GM19043 (cell line): Measurements from ENCODE around the gene TRRAP.

Experiments
- ATAC-seq: cut with Tn5 transposase; IDR thresholded peaks from one replicate; pipeline ENCODE4 v1.9.1; 2021; ENCODE audit warnings: low read depth; ENCODE audit not compliant: unreplicated experiment

The TRRAP gene

GRCh38 chr7:98981701-98982100 lies 103.4 kb downstream of the TRRAP start:
- ATAC-seq = no peak

- no peak for ATAC-seq
Observed at GRCh38 chr7:98982686-98983085, 104.4 kb downstream of the TRRAP start.

GRCh38 chr7:98984126-98984525 lies 105.8 kb downstream of the TRRAP start:
- ATAC-seq = no peak

DNA sequence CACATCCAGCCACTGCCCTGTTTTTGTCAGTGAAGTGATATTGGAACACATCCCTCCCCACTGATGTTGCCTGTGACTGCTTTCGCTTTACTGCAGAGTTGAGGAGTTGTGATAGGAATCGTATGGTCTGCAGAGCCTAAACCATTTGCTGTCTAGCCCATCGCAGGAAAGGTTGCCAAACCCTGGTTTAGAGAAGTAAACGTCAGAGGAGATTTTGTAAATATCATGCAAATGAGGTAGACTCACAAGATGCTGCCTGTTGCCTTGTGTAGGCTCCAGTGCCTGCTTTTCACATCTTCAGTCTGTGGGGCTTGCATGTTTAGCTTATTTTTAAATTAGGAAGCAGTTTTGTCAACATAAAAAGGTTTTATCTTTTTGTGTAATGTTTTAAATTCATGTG lies 107.1 kb downstream of the TRRAP start:
- no peak for ATAC-seq

- ATAC-seq = no peak
Observed at GRCh38 chr7:98985945-98986344, 107.6 kb downstream of the TRRAP start.

DNA sequence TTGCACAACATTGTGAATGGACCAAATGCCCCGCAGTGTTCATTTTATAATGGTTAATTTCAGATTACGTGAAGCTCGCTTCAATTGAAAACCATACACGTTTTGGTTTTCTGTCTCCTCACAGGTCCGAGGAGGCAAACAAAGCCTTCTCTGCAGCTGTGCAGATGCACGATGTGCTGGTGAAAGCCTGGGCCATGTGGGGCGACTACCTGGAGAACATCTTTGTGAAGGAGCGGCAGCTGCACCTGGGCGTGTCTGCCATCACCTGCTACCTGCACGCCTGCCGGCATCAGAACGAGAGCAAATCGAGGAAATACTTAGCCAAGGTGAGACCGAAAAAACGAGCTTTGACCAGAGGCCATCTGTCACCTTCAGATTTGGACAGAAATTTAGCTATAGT lies 110.3 kb downstream of the TRRAP start:
- ATAC-seq = no peak

- no peak for ATAC-seq
Observed at GRCh38 chr7:98990356-98990755, 112.0 kb downstream of the TRRAP start.

DNA sequence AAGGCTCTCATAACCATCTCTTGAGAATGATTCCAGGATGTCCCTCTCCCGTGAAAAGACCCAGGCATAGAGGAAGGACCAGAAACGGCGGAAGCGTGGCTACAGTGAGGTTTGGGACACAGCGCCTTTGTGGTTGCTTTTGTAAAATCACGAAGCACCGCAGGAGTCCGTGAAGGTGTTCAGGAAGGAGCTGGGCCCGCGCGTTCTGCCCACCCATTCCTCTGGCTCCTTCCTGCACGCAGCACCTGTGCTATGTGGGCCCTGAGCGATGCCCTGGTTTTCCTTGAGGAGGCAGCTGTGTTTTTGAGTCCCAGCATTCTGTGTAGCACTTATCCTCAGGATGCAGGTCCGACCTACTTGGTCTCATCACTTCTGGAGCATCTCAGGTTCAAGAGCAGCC lies 112.8 kb downstream of the TRRAP start:
- ATAC-seq = no peak

- no peak for ATAC-seq
Observed at GRCh38 chr7:98992076-98992475, 113.7 kb downstream of the TRRAP start.

DNA sequence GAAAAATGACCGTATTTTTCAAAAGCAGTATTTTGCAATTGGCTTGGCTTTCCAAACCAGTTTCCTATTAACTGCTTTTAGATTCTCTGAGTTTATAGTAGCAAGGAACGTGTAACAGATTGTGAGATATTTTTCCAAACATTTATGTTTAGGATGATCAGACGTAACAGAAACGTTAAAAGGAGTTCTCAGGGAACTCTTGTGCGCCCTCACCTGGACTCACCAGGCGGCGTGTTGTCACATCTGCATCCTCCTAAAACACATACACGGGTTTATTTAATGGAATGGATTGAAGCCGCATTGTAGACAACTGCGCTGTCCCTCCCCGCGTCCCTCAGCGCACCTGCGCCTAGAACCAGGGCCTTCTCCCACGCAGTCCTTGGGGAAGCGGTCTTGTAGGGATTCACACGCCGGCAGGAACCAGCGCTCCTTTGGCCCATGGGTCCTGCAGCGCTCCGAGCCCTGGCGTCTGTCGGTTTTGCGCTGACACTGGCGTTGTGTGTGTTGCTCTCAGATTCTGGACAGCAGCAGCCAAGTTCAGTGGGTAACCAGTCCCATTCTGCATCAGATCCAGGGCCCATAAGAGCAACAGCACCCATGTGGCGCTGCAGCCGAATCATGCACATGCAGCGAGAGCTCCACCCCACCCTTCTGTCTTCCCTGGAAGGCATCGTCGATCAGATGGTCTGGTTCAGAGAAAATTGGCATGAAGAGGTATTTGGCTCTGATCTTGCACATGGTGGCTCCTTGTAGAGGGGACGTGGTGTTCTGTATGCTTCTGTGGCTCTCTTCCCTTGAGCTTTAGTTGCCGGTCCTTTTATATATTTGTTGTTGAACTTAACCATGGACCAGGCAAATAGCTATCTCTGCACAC lies 114.9 kb downstream of the TRRAP start:
- ATAC-seq = no peak

DNA sequence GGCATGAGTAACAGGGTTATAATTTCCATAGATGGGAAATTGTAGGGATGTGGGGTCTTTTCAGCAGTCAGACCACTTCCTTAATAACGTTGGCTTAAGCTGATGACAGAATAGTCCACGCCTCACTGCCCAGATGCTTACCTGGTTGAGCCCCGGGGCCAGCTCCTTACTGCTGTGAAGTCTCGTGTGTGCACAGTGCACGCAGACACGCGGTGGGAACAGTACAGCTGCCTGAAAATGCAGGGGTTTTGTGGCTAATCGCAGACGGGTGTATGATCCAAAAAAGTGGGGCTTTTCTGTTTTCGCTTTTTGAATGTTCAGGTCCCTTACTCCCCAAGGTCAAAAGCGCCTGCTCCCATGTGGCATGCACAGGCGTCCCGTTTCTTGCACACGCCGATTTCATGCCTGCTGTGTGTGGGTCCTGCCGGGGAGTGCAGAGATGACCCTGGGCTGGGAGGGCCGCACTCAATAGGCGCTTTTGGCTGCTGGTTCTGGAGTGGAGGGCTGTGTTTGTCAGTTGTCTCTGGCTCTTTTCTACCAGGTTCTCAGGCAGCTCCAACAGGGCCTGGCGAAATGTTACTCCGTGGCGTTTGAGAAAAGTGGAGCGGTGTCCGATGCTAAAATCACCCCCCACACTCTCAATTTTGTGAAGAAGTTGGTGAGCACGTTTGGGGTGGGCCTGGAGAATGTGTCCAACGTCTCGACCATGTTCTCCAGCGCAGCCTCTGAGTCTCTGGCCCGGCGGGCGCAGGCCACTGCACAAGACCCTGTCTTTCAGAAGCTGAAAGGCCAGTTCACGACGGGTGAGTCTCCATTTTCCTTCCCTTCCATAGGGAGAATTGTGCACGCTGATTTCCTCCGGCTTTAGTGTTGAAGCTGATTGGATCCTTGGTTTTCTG lies 116.0 kb downstream of the TRRAP start:
- ATAC-seq = no peak

DNA sequence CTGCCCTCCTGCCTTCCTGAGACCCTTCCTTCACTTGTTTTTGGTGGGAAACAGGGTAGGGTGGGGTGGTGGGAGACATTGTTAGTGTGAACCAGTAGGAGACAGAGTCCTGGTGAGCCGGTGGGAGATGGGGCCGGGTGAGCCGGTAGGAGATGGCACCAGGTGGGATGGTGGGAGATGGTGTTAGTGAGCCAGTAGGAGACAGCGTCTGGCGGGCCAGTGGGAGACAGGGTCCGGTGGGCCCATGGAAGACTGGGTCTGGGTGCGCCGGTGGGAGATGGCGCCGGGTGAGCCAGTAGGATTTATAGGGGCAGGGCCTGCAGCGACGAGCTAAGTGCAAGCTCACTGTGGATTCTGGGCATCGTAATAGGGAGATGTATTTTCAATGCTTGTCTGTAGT lies 116.8 kb downstream of the TRRAP start:
- no peak for ATAC-seq

DNA sequence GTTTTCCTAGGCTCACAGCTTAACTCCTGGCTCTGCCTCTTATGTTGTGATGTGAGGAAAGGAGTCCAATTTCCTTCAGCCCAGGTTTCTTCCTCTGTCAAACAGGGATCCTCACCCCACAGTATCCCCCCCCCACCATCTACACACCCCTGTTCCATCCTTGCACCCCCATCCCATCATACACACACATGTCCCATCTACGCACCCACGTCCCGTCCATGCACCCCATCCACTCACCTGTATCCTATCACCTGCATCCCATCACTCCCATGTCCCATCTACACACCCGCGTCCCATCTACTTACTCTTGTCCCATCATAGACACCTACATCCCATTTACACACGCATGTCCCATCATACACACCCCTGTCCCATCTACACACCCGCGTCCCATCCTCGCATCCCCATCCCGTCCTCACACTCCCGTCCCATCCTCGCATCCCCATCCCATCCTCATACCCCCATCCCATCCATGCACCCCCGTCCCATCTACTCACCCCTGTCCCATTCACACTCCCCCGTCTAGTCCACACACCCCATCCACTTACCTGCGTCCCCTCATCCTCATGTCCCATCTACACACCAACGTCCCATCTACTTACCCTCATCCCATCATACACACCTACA lies 117.3 kb downstream of the TRRAP start:
- ATAC-seq = no peak

DNA sequence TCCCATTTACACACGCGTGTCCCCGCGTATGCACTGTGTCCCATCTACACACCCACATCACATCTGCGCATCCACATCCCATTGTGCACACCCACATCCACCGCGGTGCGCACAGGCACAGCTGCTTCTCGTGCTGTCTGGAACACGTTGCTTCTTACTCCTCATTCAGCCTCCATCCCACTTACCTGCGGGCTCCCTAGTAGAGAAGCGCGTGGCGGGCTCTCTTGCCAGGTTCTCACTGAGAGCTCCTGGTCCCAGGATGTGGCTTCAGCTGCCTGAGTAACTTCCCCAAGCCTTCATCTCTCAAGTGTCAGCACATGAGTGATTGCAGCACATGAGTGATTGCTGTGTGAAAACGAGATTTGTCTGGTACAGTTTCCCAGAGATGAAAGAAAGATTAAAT lies 117.8 kb downstream of the TRRAP start:
- ATAC-seq = peak; percentile 81

DNA sequence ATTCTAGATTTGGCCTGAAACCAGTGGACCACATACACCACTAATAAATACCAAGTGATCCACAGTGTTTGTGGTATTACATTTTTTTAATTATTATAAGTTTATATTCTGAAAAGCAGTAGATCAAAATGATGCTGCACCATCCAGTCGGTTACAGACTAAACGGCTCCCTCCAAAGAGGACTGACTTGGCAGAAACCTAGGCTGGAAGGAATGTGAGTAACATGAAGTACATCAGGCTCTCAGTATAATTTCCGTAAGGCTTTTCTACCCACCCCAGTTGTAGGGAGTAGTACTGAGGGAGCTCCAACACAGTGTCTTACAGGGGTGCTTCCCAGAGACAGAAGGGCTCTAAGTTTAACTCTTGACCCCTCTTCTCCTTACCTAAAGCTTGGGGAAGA lies 119.5 kb downstream of the TRRAP start:
- ATAC-seq = no peak

GRCh38 chr7:98998821-98999725 lies 120.7 kb downstream of the TRRAP start:
- ATAC-seq = no peak

DNA sequence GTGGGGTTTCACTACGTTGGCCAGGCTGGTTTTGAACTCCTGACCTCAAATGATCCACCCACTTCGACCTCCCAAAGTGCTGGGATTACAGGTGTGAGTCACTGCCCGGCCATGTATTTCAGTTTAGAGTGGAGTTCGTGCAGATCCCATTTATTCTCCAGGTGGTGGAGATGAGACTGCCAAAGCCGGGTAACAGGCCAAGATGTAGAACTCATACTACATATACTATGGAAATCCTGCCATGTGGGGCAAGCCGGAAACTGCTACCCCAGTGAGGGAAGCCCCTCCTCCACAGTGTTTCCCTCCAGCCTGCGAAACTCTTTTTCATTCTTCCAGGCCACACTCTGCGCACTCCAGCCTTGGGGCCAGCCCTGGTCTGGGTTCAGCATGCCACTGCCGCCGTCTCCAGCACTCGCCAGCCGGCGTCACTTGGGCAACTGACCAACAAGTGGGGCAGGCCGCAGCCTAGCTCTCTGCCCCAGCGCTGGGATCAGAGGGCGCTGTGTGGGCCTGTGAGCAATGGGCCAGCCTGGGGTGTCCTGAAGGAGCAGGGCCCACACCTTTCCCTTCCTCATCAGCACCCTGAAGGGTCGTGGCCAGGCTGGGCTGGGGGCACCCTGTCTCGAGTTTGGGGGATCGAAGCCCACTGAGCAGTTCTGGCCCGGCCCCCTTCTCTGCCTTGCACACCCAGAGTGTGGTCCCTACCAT lies 122.0 kb downstream of the TRRAP start:
- ATAC-seq = no peak

- no peak for ATAC-seq
Observed at GRCh38 chr7:99000904-99001465, 122.7 kb downstream of the TRRAP start.

- no peak for ATAC-seq
Observed at GRCh38 chr7:99001482-99002147, 123.3 kb downstream of the TRRAP start.
